ENCODE measurements around the gene PYM1. TPM values are rescaled to one million over a fixed set of nuclear protein-coding genes. Genes with fewer than 3 reads are reported as not detected.

PYM1 gene
- 22.0 TPM for total RNA-seq

GRCh38 chr12:55927588-55928502 is at the start of gene PYM1:
TSS of gene PYM1 (minus strand) at chr12:55927894. CDS start at chr12:55927761, 133 bp downstream.

GRCh38 chr12:55973599-55974307 is 46.1 kb upstream of the PYM1 start, which contains the start of gene RAB5B:
TSS of gene RAB5B (plus strand) at chr12:55974078. CDS start at chr12:55986961, 12,883 bp downstream.

GRCh38 chr12:55966408-55967281 is 39.0 kb upstream of the PYM1 start, which contains the start of gene CDK2:
TSS of gene CDK2 (plus strand) at chr12:55966830. CDS start at chr12:55967009, 179 bp downstream.

GRCh38 chr12:55965941-55966407 is 38.3 kb upstream of the PYM1 start, which contains the start of gene PMEL:
TSS of gene PMEL (minus strand) at chr12:55966042. CDS start at chr12:55966011, 31 bp downstream.

GRCh38 chr12:55930771-55931316 is 3.1 kb upstream of the PYM1 start, which contains the start of gene DGKA:
TSS of gene DGKA (plus strand) at chr12:55931162. CDS start at chr12:55936504, 5,342 bp downstream.

Other genes starting within 250 kb of the PYM1 start
- 79.3 TPM for gene ITGA7, start 220.0 kb downstream of the PYM1 start, total RNA-seq
- 71.4 TPM for gene BLOC1S1, start 211.8 kb downstream of the PYM1 start, total RNA-seq
- 19.6 TPM for gene RDH5, start 207.5 kb downstream of the PYM1 start, total RNA-seq
- 395 TPM for gene CD63, start 198.9 kb downstream of the PYM1 start, total RNA-seq
- 11.4 TPM for gene GDF11, start 184.8 kb downstream of the PYM1 start, total RNA-seq
- 38.0 TPM for gene SARNP, start 110.2 kb downstream of the PYM1 start, total RNA-seq
- 19.3 TPM for gene ORMDL2, start 109.9 kb downstream of the PYM1 start, total RNA-seq
- 37.1 TPM for gene DNAJC14, start 98.3 kb downstream of the PYM1 start, total RNA-seq
- 1.5 TPM for gene MMP19, start 85.0 kb downstream of the PYM1 start, total RNA-seq
- 20.2 TPM for gene DGKA, start 3.3 kb upstream of the PYM1 start, total RNA-seq
- 3.2 TPM for gene PMEL, start 38.1 kb upstream of the PYM1 start, total RNA-seq
- 37.2 TPM for gene CDK2, start 38.9 kb upstream of the PYM1 start, total RNA-seq
- 86.6 TPM for gene RAB5B, start 46.2 kb upstream of the PYM1 start, total RNA-seq
- 30.5 TPM for gene SUOX, start 69.4 kb upstream of the PYM1 start, total RNA-seq
- gene IKZF4, start 93.1 kb upstream of the PYM1 start, total RNA-seq = 6.0 TPM
- gene RPS26, start 114.0 kb upstream of the PYM1 start, total RNA-seq = 280 TPM
- gene ERBB3, start 152.3 kb upstream of the PYM1 start, total RNA-seq = 123 TPM
- 78.5 TPM for gene PA2G4, start 176.7 kb upstream of the PYM1 start, total RNA-seq
- 1,889 TPM for gene RPL41, start 188.7 kb upstream of the PYM1 start, total RNA-seq
- 4.9 TPM for gene ZC3H10, start 190.4 kb upstream of the PYM1 start, total RNA-seq
- gene ESYT1, start 200.4 kb upstream of the PYM1 start, total RNA-seq = 105 TPM
- 79.0 TPM for gene MYL6B, start 224.7 kb upstream of the PYM1 start, total RNA-seq
- 1,413 TPM for gene MYL6, start 230.5 kb upstream of the PYM1 start, total RNA-seq